Subcutaneous abdominal adipose tissue (tissue), 5 donors: ENCODE measurements around the gene SLC35A2.

ENCODE experiments used
- H3K27ac ChIP-seq: one replicate; pipeline ENCODE4 v1.7.0; 2013; ENCODE audit warnings: low read depth, mild to moderate bottlenecking, inconsistent platforms, low read length, moderate library complexity
- H3K27me3 ChIP-seq, 5 donors: one replicate each; pipeline ENCODE4 v1.7.0; 2013; ENCODE audit warnings: low read length in 5 of 5, inconsistent platforms in 1 of 5; ENCODE audit not compliant: control insufficient read depth in 5 of 5, insufficient read depth in 4 of 5
- H3K36me3 ChIP-seq, 5 donors: one replicate each; pipeline ENCODE4 v1.7.0; 2013; ENCODE audit warnings: low read length in 5 of 5; ENCODE audit not compliant: control insufficient read depth in 5 of 5, insufficient read depth in 5 of 5
- H3K4me1 ChIP-seq, 5 donors: one replicate each; pipeline ENCODE4 v1.7.0; 2013; ENCODE audit warnings: low read length in 5 of 5, mild to moderate bottlenecking in 3 of 5, moderate library complexity in 1 of 5; ENCODE audit not compliant: control insufficient read depth in 5 of 5, insufficient read depth in 5 of 5
- H3K4me3 ChIP-seq, 5 donors: one replicate each; pipeline ENCODE4 v1.7.0; 2013; ENCODE audit warnings: low read length in 5 of 5, low read depth in 1 of 5
- H3K9ac ChIP-seq, 5 donors: one replicate each; pipeline ENCODE4 v1.7.0; 2013; ENCODE audit warnings: low read length in 5 of 5, mild to moderate bottlenecking in 4 of 5, moderate library complexity in 3 of 5
- H3K9me3 ChIP-seq, 5 donors: one replicate each; pipeline ENCODE4 v1.7.0; 2013; ENCODE audit warnings: low read length in 5 of 5; ENCODE audit not compliant: control insufficient read depth in 5 of 5
- donor health status: healthy.
- donor health status: healthy.
- donor health status: healthy.
- donor health status: healthy.
- donor health status: healthy.

SLC35A2 gene

DNA sequence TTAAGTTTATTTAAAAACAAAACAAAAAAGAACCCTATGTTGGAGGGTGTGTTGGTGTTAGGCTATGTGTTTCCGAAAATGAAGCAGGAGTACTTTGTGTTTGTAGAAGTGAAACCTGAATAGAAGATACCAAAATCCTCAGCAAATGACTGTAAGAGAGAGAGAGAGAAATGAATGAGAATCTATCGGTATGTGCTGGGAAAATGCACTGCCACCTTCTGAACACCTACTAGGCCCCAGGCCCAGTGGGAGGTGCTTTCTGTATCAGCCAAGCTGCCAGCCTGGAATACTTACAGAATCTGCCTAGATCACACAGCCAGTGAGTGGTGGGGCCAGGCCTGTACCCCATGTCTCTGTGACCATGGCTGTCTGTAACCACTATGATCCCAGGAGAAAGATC lies 22.3 kb upstream of the SLC35A2 start:
- Histone ChIP-seq H3K9me3 (peaks cover 0 to 10% (median 5%) of the 10 kb centered on the region in 5 donors), H3K27me3 (peaks cover 0 to 4% (median 0%) of the 10 kb centered on the region in 5 donors), H3K4me3 (no peak overlapping the region), H3K27ac (no peak overlapping the region), H3K9ac (no peak overlapping the region), H3K4me1 (peaks cover 0 to 21% (median 0%) of the 10 kb centered on the region in 5 donors), H3K36me3 (peaks cover 4 to 37% (median 26%) of the 10 kb centered on the region in 5 donors)

DNA sequence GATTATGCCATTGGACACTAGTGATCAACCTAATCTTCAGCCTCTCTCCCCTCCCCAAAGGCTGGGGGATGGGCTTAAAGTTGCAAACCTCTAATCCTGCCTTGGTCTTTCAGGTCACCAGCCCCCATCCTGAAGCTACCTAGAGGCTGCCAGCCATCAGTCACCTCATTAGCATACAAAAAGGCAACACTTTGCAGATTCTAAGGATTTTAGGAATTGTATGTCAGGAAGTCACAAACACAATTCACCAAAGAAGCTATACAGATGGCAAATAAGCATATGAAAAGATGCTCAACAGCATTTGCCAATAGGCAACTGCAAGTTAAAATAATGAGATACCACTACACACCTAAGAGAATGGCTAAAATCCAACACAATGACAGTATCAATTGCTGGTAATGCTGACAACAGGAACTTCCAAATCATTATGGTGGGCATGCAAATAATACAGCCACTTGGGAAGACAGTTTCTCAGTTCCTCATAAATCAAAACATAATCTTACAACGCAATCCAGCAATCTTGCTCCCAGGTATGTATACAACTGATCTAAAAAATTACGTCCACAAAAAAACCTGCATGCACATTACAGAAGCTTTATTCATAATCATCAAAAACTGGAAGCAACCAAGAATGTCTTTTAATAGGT lies 16.4 kb upstream of the SLC35A2 start:
- Histone ChIP-seq H3K4me3 (no peak overlapping the region), H3K9ac (no peak overlapping the region), H3K27me3 (peaks cover 0 to 10% (median 7%) of the 10 kb centered on the region in 5 donors), H3K4me1 (no peaks in the 10 kb centered on the region), H3K36me3 (peaks cover 4 to 52% (median 39%) of the 10 kb centered on the region in 5 donors), H3K9me3 (peaks cover 0 to 2% (median 2%) of the 10 kb centered on the region in 5 donors), H3K27ac (no peak overlapping the region)

- no peak overlapping the region for H3K9ac ChIP-seq
- no peak overlapping the region for H3K4me3 ChIP-seq
- no peaks in the 10 kb centered on the region for H3K4me1 ChIP-seq
- peaks cover 4 to 57% (median 41%) of the 10 kb centered on the region in 5 donors for H3K36me3 ChIP-seq
- H3K9me3 ChIP-seq: no peaks in the 10 kb centered on the region
- H3K27ac ChIP-seq: no peak overlapping the region
- peaks cover 0 to 10% (median 7%) of the 10 kb centered on the region in 5 donors for H3K27me3 ChIP-seq
Observed at GRCh38 chrX:48927123-48927522, 15.7 kb upstream of the SLC35A2 start.

DNA sequence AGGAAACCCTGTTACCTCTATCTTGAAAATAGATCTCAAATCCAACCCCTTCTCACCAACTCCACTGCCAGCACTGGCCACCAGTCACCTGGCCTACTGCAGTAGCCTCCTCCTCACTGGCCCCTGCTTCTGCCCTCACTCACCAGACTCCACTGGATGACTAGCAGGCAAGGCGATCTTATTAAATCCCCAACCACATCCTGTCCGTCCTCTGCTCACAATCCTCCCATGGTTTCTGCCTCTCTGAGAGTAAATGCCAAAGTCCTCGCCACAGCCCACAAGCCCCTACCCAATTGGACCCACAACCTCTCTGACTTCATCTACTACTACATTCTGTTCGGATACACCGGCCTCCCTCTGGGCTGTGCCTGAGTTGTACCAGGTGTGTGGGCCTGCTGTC lies 12.8 kb upstream of the SLC35A2 start:
- Histone ChIP-seq H3K36me3 (peaks cover 0 to 51% (median 37%) of the 10 kb centered on the region in 5 donors), H3K9me3 (no peaks in the 10 kb centered on the region), H3K4me1 (peaks cover 0 to 9% (median 4%) of the 10 kb centered on the region in 5 donors), H3K9ac (no peak overlapping the region), H3K4me3 (no peak overlapping the region), H3K27ac (no peak overlapping the region), H3K27me3 (peaks cover 0 to 15% (median 7%) of the 10 kb centered on the region in 5 donors)

DNA sequence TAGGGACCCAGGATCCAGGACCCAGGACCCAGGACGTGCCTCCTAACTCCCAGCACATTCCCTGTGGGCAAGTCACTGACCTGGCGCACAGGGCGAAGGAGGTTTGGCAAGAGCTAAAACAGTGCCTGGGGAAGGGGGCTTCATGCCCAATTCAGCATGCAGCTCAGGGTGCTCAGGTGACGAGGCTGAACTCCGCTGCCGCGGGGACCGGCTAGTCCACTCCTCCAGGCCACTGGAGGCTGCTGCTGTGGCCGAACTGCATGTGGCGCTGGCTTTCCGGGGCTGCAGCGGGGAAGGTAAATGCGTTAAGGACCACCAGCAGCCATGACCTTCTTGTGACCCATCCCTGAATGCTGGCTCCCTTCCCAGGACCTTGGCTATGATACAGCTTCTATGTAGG lies 12.3 kb upstream of the SLC35A2 start:
- no peak overlapping the region for H3K9ac ChIP-seq
- peaks cover 0 to 15% (median 7%) of the 10 kb centered on the region in 5 donors for H3K27me3 ChIP-seq
- H3K27ac ChIP-seq: no peak overlapping the region
- H3K4me1 ChIP-seq: peaks cover 0 to 12% (median 8%) of the 10 kb centered on the region in 5 donors
- no peak overlapping the region for H3K4me3 ChIP-seq
- H3K36me3 ChIP-seq: peaks cover 0 to 51% (median 37%) of the 10 kb centered on the region in 5 donors
- no peaks in the 10 kb centered on the region for H3K9me3 ChIP-seq

- no peak overlapping the region for H3K9ac ChIP-seq
- H3K4me3 ChIP-seq: no peak overlapping the region
- H3K27ac ChIP-seq: no peak overlapping the region
Observed at GRCh38 chrX:48920718-48921104, 9.3 kb upstream of the SLC35A2 start.

GRCh38 chrX:48919947-48920717 lies 8.7 kb upstream of the SLC35A2 start:
- Histone ChIP-seq H3K27me3 (peaks cover 0 to 18% (median 3%) of the 10 kb centered on the region in 5 donors), H3K4me3 (peak overlapping the region in 1 of 5 donors; percentile 64), H3K9ac (no peak overlapping the region)

More at GRCh38 chrX:48920718-48921104, 9.3 kb upstream of the SLC35A2 start:
- Histone ChIP-seq H3K9me3 (no peaks in the 10 kb centered on the region), H3K27me3 (peaks cover 0 to 18% (median 3%) of the 10 kb centered on the region in 5 donors), H3K36me3 (peaks cover 0 to 39% (median 30%) of the 10 kb centered on the region in 5 donors), H3K4me1 (peaks cover 0 to 27% (median 26%) of the 10 kb centered on the region in 5 donors)

DNA sequence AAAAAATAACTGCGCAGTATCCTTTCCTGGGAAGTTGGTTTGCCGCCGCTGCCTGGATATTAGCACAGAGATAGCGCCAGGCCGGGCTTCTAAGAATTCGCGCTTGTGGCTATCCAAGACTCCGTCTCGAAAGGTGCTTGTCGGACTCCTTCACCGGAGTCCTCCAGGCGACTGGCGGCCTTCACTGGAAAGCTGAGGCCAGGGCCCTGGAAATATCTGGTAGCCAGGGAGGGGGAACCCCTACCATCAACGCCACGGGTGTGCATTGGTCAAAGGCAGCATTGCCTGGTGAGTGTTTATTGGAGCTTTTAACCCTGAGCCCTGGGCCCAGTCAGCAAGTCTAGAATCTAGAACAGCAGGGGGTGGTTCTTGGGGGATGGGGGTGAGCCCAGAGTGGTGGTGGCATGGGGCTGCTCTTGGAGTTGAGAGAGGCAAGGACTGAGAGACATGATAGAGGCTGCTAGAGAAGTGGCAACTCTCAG lies 8.0 kb upstream of the SLC35A2 start:
- H3K9me3 ChIP-seq: no peaks in the 10 kb centered on the region
- H3K9ac ChIP-seq: peak overlapping the region in 2 of 5 donors; percentile 17 to 45
- H3K27ac ChIP-seq: peak overlapping the region; percentile 30
- peaks cover 0 to 17% (median 3%) of the 10 kb centered on the region in 5 donors for H3K27me3 ChIP-seq
- H3K4me1 ChIP-seq: peaks cover 0 to 27% (median 26%) of the 10 kb centered on the region in 5 donors
- peaks cover 0 to 37% (median 23%) of the 10 kb centered on the region in 5 donors for H3K36me3 ChIP-seq
- peak overlapping the region; percentile 43 to 64 (median 58) for H3K4me3 ChIP-seq

More at GRCh38 chrX:48919947-48920717, 8.7 kb upstream of the SLC35A2 start:
- no peaks in the 10 kb centered on the region for H3K9me3 ChIP-seq
- peaks cover 0 to 27% (median 26%) of the 10 kb centered on the region in 5 donors for H3K4me1 ChIP-seq
- H3K27ac ChIP-seq: peak overlapping the region; percentile 30
- H3K36me3 ChIP-seq: peaks cover 0 to 35% (median 25%) of the 10 kb centered on the region in 5 donors

- Histone ChIP-seq H3K36me3 (peaks cover 0 to 37% (median 19%) of the 10 kb centered on the region in 5 donors), H3K9me3 (no peaks in the 10 kb centered on the region), H3K9ac (peak within 1 kb of the TSS in 2 of 5 donors; percentile 17 to 45), H3K27me3 (peaks cover 0 to 12% (median 4%) of the 10 kb centered on the region in 5 donors), H3K4me1 (peaks cover 0 to 27% (median 26%) of the 10 kb centered on the region in 5 donors), H3K27ac (peak within 1 kb of the TSS; percentile 41), H3K4me3 (peak within 1 kb of the TSS; percentile 43 to 64 (median 58))
Observed at GRCh38 chrX:48918643-48919340, 7.3 kb upstream of the SLC35A2 start, which contains the start of gene PIM2. Gene PIM2 (minus strand): TSS chrX:48919024. CDS start chrX:48918834, 190 bp downstream.
